SK-N-SH treated with all-trans-retinoic acid at 6 μM for 48 hours (cell line): ENCODE measurements around the gene NADK.

ENCODE experiments used
- ARNTL ChIP-seq: fragments of 450-650 bp; formaldehyde crosslinking; IDR thresholded peaks from 2 replicates; pipeline ENCODE4 v1.5.0; 2020; ENCODE audit warnings: low read depth, mild to moderate bottlenecking, moderate library complexity, borderline replicate concordance
- GLIS3 ChIP-seq: fragments of 250-450 bp; sonication (Bioruptor Pico); IDR thresholded peaks from 2 replicates; pipeline ENCODE4 v1.5.0; 2020; ENCODE audit warnings: mild to moderate bottlenecking, moderate library complexity
- ISL1 ChIP-seq: fragments of 250-450 bp; sonication (Bioruptor Pico); IDR thresholded peaks from 2 replicates; pipeline ENCODE4 v2.1.2; 2022; ENCODE audit warnings: mild to moderate bottlenecking, moderate library complexity
- PPARA ChIP-seq: fragments of 250-450 bp; sonication (Bioruptor Pico); IDR thresholded peaks from 2 replicates; pipeline ENCODE4 v1.5.0; 2020; ENCODE audit warnings: mild to moderate bottlenecking, borderline replicate concordance
- RARB ChIP-seq: fragments of 250-450 bp; sonication (Bioruptor Pico); IDR thresholded peaks from 2 replicates; pipeline ENCODE4 v1.8.0; 2021; ENCODE audit warnings: mild to moderate bottlenecking, moderate library complexity
- TOX ChIP-seq: fragments of 250-450 bp; sonication (Bioruptor Pico); IDR thresholded peaks from 2 replicates; pipeline ENCODE4 v1.8.0; 2021; ENCODE audit warnings: mild to moderate bottlenecking, moderate library complexity, borderline replicate concordance
- ZFP3 ChIP-seq: fragments of 250-450 bp; sonication (Bioruptor Pico); IDR thresholded peaks from 2 replicates; pipeline ENCODE4 v1.5.0; 2020; ENCODE audit warnings: mild to moderate bottlenecking, moderate library complexity
- ZFP30 ChIP-seq: fragments of 450-650 bp; formaldehyde crosslinking; IDR thresholded peaks from 2 replicates; pipeline ENCODE4 v1.5.0; 2022; ENCODE audit warnings: mild to moderate bottlenecking, moderate library complexity
- ZNF565 ChIP-seq: fragments of 450-650 bp; formaldehyde crosslinking; conservative IDR thresholded peaks from 2 replicates; pipeline ENCODE4 v1.5.0; 2020; ENCODE audit warnings: low read depth, mild to moderate bottlenecking, moderate library complexity
- ZNF70 ChIP-seq: fragments of 450-650 bp; formaldehyde crosslinking; IDR thresholded peaks from 2 replicates; pipeline ENCODE4 v1.5.0; 2020; ENCODE audit warnings: mild to moderate bottlenecking, moderate library complexity
- ZNF8 ChIP-seq: fragments of 450-650 bp; formaldehyde crosslinking; IDR thresholded peaks from 2 replicates; pipeline ENCODE4 v1.5.0; 2020; ENCODE audit warnings: mild to moderate bottlenecking, moderate library complexity
- TF ChIP-seq, protein P1 (sequence below): fragments of 250-450 bp; sonication (Bioruptor Pico); IDR thresholded peaks from 2 replicates; pipeline ENCODE4 v1.5.0; 2020; ENCODE audit warnings: mild to moderate bottlenecking, moderate library complexity
- TF ChIP-seq, protein P2 (sequence below): fragments of 250-450 bp; sonication (Bioruptor Pico); IDR thresholded peaks from 2 replicates; pipeline ENCODE4 v1.5.1; 2021; ENCODE audit warnings: mild to moderate bottlenecking, moderate library complexity
- TF ChIP-seq, protein P3 (sequence below): fragments of 250-450 bp; sonication (Bioruptor Pico); IDR thresholded peaks from 2 replicates; pipeline ENCODE4 v1.8.0; 2020; ENCODE audit warnings: mild to moderate bottlenecking, moderate library complexity, borderline replicate concordance

DNA sequence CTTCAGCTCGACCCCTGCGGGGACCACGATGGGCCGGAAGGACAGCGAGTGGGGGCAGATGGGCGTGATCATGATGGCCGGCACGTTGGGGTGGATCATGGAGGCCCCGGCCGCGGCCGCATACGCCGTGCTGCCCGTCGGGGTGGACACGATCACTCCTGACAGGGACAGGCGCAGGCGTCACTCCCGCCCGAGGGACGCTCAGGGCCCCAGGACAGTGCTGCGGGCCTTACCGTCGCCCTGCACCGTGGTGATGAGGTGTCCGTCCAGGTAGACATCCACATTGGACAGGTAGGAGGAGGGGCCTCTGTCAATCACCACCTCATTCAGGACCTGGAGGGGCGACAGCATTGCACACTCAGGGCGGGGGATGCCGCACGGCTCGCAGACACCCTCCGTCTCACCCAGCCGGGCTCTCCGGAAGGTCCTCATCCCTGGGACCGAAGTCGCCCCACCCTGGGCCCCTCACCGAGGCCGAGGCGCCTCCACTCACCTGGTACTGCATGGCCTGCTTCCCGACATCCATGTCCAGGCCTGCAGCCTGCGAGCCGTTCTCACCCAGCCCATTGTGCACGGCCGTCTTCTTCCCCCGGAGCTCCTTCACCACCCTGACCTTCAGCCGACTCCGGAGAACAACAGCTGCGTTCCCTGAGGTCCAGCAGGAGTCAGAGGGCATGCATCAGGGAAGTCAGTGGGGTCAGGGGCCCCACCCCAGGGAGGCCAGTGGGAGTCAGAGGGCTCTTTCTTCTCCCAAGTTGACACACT, 24.0 kb downstream of the NADK start:
- TF ChIP-seq RARB (no peak), ZFP30 (no peak), ZNF70 (CRISPR knock-in tag) (no peak), ISL1 (CRISPR knock-in tag) (no peak), ZFP3 (CRISPR knock-in tag) (no peak), ZNF8 (CRISPR knock-in tag) (no peak), PPARA (CRISPR knock-in tag) (no peak), GLIS3 (CRISPR knock-in tag) (no peak), ARNTL (CRISPR knock-in tag) (no peak), TOX (CRISPR knock-in tag) (no peak), ZNF565 (CRISPR knock-in tag) (no peak)
- TF ChIP-seq, protein P1, sequence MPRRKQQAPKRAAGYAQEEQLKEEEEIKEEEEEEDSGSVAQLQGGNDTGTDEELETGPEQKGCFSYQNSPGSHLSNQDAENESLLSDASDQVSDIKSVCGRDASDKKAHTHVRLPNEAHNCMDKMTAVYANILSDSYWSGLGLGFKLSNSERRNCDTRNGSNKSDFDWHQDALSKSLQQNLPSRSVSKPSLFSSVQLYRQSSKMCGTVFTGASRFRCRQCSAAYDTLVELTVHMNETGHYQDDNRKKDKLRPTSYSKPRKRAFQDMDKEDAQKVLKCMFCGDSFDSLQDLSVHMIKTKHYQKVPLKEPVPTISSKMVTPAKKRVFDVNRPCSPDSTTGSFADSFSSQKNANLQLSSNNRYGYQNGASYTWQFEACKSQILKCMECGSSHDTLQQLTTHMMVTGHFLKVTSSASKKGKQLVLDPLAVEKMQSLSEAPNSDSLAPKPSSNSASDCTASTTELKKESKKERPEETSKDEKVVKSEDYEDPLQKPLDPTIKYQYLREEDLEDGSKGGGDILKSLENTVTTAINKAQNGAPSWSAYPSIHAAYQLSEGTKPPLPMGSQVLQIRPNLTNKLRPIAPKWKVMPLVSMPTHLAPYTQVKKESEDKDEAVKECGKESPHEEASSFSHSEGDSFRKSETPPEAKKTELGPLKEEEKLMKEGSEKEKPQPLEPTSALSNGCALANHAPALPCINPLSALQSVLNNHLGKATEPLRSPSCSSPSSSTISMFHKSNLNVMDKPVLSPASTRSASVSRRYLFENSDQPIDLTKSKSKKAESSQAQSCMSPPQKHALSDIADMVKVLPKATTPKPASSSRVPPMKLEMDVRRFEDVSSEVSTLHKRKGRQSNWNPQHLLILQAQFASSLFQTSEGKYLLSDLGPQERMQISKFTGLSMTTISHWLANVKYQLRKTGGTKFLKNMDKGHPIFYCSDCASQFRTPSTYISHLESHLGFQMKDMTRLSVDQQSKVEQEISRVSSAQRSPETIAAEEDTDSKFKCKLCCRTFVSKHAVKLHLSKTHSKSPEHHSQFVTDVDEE (CRISPR knock-in tag), result no peak
- TF ChIP-seq, protein P2, sequence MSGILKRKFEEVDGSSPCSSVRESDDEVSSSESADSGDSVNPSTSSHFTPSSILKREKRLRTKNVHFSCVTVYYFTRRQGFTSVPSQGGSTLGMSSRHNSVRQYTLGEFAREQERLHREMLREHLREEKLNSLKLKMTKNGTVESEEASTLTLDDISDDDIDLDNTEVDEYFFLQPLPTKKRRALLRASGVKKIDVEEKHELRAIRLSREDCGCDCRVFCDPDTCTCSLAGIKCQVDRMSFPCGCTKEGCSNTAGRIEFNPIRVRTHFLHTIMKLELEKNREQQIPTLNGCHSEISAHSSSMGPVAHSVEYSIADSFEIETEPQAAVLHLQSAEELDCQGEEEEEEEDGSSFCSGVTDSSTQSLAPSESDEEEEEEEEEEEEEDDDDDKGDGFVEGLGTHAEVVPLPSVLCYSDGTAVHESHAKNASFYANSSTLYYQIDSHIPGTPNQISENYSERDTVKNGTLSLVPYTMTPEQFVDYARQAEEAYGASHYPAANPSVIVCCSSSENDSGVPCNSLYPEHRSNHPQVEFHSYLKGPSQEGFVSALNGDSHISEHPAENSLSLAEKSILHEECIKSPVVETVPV, result no peak
- TF ChIP-seq, protein P3, sequence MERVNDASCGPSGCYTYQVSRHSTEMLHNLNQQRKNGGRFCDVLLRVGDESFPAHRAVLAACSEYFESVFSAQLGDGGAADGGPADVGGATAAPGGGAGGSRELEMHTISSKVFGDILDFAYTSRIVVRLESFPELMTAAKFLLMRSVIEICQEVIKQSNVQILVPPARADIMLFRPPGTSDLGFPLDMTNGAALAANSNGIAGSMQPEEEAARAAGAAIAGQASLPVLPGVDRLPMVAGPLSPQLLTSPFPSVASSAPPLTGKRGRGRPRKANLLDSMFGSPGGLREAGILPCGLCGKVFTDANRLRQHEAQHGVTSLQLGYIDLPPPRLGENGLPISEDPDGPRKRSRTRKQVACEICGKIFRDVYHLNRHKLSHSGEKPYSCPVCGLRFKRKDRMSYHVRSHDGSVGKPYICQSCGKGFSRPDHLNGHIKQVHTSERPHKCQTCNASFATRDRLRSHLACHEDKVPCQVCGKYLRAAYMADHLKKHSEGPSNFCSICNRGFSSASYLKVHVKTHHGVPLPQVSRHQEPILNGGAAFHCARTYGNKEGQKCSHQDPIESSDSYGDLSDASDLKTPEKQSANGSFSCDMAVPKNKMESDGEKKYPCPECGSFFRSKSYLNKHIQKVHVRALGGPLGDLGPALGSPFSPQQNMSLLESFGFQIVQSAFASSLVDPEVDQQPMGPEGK (CRISPR knock-in tag), result no peak
